Stimulated activated CD4-positive, alpha-beta T cell treated with anti-CD3 and anti-CD28 coated beads, Interleukin-12 subunit alpha, Interleukin-12 subunit beta, amount 100 ng/mL, for 4 hours (primary cell): Measurements from ENCODE around the gene GLCE.
"Not testable (repeated sequence)": the region's sequence is repeated elsewhere in the genome, so short reads cannot be mapped to it uniquely, and the experiment has no call there.

Experiments used
- DNase-seq: peaks from one replicate; pipeline ENCODE4 v3.0.0-alpha.2; 2020

Gene GLCE

DNA sequence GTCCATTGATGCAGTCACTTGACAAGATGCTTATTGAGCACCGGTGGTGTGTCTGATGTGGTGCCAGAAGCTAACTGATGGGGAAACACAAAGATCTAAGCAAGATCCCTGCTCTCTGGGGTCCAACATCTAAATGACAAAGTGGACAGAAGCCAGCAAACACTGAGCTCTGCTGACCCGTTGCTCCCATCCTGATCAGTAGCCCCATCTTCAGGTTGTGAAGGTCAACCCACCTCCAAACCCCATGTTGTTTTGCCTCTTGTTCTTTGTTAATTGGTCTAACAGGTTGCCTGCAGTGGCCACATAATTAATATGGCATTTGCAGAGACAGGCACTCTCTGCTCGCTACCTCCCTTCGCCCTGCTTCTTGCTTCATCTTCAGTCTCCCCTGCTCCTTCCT lies 21.5 kb upstream of the GLCE start:
- DNase-seq = no peak

DNA sequence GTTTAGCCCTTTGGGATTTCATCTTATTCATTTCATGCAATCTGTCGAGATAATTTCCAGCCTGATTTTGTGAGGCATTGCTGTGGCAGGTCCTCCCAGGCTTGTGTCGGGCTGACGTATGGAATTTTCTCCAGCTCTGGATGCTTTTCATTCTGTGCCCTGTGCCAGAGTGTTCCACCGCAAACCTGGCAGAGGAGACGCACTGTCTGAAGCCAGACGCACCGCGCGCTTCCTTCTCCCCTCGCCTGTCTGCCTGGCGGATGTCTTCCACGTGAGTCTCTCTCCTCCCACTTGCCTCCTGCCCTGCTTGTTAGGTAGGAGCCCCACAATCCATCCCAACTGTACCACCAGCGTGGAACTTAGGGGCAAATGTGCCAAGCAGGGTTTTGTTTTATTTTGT lies 20.1 kb upstream of the GLCE start:
- no peak for DNase-seq

DNA sequence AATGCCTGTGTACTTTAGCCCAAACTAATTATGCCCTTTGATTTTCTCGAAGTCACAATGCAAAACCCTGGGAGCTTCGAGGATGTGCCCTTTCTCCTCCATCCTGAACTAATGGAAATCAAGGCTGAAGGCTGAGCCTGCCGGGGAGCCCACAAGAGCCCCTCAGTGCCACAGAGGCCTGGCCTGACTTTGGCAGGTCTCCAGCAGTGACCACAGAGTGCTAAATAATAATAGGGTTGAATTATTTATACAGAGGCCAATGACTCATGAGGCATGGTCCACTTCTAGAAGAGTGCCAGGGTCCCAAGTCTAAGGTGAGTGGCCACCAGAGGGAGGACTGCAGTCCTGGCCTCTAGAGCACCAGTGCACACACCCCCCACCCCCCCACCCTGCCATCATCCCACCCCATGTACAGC lies 19.1 kb upstream of the GLCE start:
- no peak for DNase-seq

DNA sequence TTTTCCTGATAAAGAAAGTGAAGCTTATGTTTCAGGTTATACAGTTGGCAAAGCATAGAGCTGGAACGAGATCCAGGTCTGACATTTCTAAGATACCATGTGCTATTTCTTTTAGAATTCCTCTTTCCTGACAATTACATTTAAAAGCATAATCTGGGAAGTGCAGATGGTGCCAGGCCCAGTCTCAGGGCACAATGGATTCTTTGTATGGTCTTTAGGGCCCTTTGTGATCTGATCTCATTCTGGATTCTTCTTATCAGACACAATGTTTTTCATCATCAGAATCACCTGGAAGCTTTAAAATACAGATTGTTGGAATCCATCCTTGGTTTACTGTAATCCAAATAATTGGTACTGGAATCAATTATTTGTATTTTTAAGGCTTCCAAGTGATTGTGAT lies 18.6 kb upstream of the GLCE start:
- no peak for DNase-seq

DNA sequence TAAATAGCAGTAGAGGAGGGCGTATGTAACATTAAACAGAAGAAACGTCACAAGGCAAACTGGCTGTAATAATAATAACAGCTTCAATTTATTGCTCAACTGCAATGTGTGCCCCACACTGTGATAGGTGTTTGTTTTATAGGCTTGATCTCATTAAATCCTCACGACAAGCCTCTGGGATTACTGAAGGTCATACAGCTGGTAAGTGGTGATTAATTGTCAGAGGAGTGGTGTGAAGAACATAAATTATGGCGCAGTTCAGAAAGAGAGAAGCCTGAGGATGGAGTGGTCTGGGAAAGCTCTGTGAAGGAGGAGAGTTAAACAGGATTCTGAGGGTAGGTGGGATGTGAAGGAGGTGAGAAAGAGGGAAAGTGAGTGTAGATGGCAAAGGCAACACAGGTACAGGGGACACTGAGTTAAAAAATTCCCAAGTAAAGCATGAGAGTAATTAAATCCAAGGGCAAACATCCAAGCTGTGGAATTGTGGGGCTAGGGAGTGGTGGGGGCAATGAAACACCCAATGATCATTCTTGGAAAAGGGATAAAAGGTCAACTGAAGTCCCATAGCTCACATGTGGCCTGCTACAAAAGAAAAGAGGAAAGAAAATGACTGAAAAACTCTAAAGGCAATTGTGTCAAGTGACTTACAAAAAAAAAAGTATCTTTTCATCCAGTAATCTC lies 16.5 kb upstream of the GLCE start:
- no peak for DNase-seq

DNA sequence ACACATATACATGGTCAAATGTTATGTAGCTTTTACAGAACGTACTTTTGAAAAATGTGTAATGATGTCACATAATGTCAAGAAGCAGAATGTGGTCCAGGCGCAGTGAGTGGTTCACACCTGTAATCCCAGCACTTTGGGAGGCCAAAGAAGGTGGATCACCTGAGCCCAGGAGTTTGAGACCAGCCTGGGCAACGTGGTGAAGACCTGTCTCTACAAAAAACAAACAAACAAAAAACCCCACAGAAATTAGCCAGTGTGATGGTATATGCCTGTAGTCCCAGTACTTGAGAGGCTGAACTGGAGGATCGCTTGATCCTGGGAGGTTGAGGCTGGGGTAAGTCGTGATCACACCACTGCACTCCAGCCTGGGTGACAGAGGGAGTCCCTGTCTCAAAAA lies 15.9 kb upstream of the GLCE start:
- DNase-seq = no peak

DNA sequence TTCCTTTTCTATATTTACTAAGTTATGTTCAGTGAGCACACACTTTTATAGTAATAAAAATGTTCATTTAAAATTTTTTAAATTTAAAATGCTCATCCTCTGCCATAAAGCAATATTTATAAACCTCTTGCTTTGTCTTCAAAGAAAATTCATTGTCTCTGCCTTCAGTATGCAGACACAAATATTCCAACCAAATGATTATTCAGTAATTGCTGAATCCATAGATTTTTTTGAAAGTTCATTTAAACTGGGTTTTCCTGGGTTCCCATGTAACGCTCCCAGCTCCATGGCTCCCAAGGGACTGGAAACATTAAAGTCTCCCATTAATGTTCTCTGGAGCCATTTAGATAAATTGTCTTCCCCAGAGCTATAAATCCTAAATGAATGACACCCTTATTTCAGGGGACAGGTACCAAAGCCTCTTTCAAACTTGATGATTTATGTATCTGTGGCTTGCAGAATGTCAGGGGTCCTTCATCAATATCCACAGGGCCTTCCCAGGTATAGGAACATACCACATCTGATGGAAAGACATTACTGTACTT lies 15.2 kb upstream of the GLCE start:
- DNase-seq = no peak

DNA sequence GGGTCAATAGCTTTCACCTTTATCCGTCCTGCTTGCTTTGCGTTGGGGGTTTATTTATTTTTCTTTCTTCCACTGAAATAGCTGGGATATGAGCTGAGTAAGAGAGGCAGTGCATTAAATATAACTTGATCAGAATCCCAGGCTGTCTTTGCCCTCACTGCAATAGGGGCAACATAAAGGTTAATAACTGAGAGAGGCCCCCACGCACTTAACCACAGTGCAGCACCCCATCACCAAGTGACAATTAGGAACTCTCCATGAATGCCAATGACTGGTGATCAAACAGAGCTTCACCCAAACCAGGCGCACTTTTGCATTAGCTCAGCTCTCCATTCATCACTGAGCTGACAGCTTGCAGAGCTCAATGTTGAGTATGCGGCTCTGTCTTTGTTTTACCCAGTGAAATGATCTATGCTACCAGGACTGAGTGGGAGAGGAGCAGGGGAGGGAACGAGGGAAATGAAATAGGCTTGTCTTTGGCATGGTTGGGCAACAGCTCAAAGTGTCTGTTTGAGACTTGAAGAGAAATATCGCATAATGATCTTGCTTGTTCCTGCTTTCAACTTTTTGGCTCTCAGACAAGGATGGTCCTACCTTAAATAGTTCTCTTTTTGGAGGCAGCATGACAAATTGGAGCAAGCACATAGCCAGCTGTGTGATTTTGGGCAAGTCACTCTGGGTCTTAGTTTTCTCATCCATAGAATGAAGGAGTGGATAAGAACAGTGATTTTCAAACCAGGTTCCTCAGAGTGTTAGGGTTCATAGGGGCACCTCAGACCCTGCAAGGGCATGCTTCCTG lies 14.5 kb upstream of the GLCE start:
- DNase-seq = no peak

DNA sequence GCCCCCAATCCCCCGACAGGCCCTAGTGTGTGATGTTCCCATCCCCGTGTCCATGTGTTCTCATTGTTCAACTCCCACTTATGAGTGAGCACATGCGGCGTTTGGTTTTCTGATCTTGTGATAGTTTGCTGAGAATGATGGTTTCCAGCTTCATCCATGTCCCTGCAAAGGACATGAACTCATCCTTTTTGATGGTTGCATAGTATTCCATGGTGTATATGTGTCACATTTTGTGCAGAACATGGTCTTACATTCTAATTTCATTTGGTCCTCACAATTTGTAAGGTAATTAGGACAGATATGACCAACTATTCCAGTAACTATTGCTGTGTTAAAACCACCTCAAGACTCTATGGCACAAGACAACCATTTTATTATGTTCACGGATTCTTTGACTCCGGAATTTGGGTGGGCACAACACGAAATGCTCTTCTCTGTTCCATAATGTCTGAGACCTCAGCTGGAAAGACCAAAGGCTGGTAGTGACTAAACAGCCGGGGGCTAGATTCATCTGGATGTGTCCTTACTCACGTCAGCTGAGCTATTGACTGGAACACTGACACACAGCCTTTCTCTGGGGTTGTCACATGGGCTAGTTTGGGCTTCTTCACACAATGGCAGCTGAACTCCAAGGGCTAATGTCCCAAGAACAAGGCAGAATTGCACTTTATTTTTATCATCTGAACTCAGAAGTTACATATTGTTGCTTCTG lies 13.6 kb upstream of the GLCE start:
- DNase-seq = no peak

DNA sequence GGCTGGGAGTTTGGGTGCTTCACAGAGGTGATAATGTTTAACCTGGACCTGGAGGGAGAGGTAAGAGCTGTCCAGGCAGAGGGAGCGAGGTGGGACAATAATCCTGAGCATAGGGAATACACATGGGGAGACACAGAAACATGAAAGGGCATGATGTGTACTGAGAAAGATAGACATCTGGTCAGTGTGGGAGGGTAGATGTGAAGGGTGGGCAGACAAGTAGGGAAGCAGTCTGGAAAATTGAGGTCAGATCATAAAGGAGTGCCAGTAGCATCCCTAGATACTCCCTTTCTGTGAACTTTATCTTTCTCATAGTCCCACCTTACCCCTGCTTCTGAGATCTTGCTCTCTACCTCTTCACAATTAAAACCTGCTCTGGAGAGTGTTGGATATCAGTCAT lies 12.0 kb upstream of the GLCE start:
- DNase-seq = no peak

DNA sequence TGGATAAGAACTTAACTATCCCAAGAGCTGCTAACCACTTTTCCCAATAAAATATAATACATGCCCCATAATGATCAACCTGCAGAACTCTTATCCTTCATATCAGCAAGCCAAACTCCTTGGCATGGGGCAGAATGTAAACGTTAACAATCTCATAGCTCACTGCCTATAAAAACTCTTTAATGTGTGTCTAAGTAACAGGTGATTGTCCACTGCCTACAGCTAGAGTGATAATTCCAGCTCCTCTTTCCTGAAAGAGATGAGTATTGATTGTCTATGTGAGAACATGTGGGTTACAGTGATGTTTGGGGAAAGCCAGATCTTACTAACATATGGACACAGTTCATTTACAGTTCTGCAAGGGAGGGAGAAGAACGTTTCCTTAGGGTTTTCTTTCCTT lies 11.3 kb upstream of the GLCE start:
- no peak for DNase-seq

DNA sequence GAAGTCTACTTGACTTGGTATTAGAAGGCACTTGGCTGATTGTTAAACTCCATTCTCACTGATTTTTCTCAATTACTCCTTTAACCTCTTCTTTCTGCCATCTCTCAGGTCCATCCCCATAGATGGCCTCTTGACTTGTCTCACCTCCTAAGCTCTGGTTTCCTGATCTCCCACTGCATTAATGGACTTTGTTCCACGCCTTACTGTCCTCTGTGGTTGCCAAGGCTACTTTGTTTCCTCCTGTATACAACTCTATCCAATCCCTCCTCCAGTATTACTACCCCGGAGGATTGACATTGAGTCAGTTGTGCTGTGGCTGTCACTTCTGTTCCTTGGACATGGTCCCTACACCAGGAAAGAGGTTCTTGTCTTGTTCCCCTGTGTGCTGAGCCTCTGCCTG lies 10.6 kb upstream of the GLCE start:
- no peak for DNase-seq

DNA sequence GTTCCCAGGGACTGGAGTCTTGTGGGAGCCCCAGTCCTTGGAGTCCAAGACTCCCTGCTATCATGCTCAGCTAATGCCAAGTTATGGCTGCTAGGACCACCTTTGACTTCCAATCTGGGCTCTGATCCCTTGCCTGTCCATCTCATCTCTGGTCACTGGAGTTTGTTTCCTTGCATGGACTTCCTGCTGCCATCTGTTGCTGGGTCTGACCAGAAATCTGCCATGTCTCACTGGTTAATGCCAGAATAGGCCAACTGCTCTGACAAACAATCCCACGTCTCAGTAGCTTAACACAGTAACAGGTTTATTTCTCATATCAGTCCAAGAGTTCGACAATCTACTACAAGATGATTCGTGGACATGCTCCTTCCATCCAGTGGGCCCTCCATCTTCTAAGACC lies 10.1 kb upstream of the GLCE start:
- no peak for DNase-seq

DNA sequence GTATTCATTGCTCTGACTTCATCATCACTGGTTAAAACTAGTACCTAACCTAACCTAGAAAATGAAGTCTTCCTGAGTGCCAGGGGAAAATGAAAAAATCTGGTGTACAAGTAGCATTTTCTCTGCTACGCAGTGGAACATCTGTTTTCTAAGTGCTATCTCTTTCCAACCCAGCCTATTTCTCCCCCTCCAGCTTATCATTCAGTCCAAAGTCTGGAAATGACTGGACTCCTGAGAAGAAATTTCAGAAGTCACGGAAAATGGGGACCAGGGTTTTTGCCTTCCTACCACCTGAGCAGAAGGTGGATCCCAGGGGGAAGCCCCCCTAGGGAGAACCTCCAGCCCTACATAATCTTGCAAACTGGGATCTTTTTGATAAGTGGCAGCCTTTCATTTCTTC lies 9.6 kb upstream of the GLCE start:
- no peak for DNase-seq

DNA sequence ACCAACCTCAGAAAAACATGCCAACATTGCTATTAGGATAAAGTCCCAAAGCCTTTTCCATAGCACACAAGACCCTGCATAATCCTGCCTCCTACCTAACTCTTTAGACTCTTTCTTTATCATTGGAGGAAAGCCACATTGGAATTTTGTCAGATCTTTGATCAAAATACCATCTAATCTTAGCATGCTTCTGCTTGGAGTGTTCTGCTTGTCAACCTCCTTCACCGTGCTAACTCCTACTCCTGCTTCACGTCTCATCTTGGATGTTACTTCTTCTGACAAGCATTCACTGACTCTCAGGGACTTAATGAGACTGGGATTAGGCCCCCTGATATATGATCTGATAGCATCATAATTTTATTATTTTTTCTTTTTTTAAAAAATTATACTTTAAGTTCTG lies 7.4 kb upstream of the GLCE start:
- DNase-seq = no peak

DNA sequence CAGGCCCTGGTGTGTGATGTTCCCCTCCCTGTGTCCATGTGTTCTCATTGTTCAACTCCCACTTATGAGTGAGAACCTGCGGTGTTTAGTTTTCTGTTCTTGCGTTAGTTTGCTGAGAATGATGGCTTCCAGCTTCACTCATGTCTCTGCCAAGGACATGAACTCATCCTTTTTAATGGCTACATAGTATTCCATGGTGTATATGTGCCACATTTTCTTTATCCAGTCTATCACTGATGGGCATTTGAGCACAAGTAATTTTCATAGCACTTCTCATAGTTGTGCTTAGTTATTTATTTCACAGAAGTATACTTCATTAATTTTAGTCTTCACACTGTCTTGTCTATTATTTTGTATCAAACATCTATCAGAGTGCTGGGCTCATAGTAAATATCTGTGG lies 6.8 kb upstream of the GLCE start:
- DNase-seq = not testable (repeated sequence)

DNA sequence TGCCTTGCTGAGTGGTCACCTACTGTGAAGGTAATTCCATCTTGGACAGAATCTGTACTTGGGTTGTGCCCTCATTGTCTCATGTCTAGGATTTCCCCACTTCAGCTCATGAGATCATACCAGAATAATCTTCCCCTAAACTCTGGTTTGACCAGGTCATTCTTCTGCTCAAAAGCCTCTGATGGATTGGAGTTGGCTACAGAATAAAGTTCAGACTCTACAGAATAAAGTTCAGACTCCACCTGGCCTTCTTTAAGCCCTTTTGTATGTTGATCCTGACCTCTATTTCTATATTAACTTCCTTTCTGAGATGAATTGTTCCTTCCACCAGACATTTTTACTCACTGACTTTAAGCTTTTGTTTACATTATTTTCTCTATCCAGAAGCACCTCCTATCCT lies 6.4 kb upstream of the GLCE start:
- DNase-seq = no peak

DNA sequence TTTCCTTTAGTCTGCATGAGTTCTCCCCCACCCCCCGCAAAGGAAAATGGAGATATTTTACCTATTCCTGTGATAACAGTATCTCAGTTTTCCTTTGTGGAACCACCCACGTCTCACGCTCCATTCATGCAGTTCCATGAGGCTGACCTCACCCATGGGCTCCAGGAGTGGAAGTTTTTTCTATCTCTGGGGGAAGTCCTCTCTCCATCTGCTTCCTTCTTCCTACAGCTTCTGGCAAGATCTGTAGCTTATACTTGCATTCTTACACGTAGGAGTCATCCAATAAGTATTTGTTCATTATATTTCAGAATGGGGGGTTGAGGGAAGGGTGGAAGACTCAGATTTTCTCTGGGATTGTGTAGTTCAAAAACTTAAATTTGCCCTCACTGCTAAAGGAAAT lies 5.8 kb upstream of the GLCE start:
- DNase-seq = no peak

DNA sequence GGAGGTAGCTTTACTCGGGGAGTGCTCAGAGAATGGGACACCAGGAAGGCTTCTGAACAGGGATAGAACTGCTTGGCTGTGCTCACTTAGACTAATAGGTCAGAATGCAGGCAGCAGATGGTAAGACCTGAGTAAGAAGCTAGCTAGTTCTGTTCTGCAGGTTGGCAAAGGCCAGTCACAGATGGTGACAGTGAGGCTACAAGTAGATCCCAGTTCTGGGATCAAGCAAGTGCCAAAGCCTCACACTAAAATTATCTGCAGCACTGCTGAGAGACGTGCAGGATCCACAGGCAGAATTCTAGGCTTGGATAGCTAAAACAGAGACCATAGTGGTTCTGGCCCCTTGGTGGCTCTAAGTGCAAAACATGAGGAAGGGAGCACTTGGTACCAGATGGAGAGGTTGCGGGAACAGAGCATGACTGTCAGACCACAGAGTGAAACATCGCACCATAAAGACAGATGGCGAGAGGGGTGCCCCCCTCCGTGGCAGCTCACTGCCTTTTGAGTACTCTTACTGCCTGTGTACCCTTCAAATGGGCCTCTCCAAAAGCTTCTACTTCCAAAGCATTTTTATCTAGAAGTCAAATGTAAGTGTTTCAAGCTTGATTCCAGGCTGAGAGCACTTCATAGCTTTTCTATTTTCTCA lies 3.6 kb upstream of the GLCE start:
- DNase-seq = no peak

DNA sequence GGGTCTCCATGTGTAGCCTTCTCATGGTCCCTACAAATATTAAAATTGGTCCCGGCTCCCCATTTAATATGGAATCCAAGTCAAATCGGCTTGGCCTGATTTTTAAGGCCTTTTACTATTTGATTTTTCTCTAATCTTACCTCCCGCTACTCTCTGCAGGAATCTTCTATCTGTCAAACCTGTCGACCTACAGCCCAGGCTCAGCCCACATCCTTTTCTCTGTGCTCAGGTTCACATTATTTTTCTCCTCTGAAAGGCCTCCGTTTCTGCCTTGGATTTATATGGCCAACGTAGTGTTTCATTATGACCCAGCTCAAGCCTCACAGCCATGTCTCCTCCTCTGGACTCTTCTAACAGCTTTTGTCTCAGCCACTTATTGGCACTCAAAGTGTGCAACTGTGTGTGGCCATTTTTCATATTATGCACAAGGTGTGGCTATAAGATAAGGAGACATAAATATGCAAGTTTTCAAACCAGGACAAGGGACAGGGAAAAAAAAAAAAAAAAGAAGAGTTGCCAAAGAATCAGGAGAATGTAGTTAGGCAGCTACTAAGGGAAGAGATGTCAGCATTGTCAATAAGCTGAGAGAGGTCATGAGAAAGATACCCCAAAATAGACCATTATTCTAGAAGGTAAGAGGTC lies 2.1 kb upstream of the GLCE start:
- no peak for DNase-seq

DNA sequence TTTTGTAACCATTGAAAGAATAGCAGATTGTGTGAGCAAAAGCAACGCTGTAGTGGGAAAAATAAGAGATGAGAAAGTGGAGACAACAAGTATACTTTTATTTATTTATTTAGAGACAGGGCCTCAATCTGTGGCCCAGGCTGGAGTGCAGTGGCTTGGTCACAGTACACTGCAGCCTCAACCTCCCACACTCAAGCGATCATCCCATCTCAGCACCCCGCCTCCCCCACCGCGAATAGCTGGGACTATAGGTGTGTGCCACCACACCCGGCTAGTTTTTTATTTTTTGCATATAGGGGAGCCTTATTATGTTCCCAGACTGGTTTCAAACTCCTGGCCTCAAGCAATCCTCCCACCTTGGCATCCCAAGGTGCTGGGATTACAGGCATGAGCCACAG lies 1.6 kb upstream of the GLCE start:
- no peak for DNase-seq

DNA sequence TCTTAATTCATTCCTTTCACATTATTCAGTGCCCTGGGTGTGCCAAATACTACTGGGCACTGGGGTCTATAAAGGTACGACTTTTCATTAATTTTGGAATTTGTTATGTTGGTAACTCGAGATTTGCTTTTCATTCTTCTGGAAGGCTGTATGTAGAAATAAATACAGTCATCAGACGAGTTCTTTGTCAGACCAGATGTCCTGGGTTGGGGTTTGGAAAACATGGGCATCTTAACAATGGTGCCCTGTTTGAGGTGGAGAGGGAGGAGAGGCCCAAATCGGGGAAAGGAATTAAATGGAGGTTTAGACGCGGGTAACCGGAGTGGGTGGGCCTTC lies 662 bp upstream of the GLCE start:
- no peak for DNase-seq
